Mucosa of descending colon (tissue), 3 donors: ENCODE measurements around the gene SNX22. TPM values are rescaled to one million over a fixed set of nuclear protein-coding genes. Genes with fewer than 3 reads are reported as not detected.

Experiments used
- ATAC-seq: fragments of 200-7000 bp; cut with Tn5 transposase; one replicate; pipeline ENCODE4 v1.9.1; 2020; ENCODE audit warnings: mild to moderate bottlenecking, moderate library complexity
- DNase-seq, 3 donors: peaks; one replicate each; pipeline ENCODE4 v3.0.0-alpha.2; 2020
- H3K36me3 ChIP-seq: fragments of 200-600 bp; one replicate; pipeline ENCODE4 v1.8.0; 2021; ENCODE audit warnings: low read depth, mild to moderate bottlenecking
- H3K4me1 ChIP-seq: fragments of 200-600 bp; one replicate; pipeline ENCODE4 v1.8.0; 2021; ENCODE audit warnings: low read depth, mild to moderate bottlenecking
- H3K4me3 ChIP-seq: fragments of 200-600 bp; one replicate; pipeline ENCODE4 v1.8.0; 2021; ENCODE audit warnings: mild to moderate bottlenecking
- H3K9me3 ChIP-seq: fragments of 200-600 bp; one replicate; pipeline ENCODE4 v1.8.0; 2021; ENCODE audit warnings: mild to moderate bottlenecking
- intact Hi-C, 2 donors: fragments of 100-400 bp; cut with DNase I in 1 of 2; cut with micrococcal nuclease in 1 of 2; formaldehyde crosslinking; loops; one replicate each; pipeline versions ENCODE4 v1.11.0 to v1.11.1; 2022; cut with DNase I, micrococcal nuclease
- total RNA-seq, 3 donors: library from RNA; stranded (reverse); fragmentation: NEBNext Ultra II Directional in 2 of 3; extraction: Animal tissue kit (Norgen Biotek cat#: 25700) in 2 of 3; gene quantifications; one replicate each; pipeline versions ENCODE4 v1.2.1 to v1.2.4, GENCODE V29; 2021 to 2023
- TF ChIP-seq, protein P1 (sequence below): fragments of 200-600 bp; IDR thresholded peaks from one replicate; pipeline ENCODE4 v1.8.0; 2022; ENCODE audit warnings: antibody characterized with exemption, mild to moderate bottlenecking
- donor health status: DM: no; HTN: no; CAD: no; lungs with moderate emphysema.
- donor health status: DM: no; HTN: no; CAD: no.
- donor health status: DM: no; HTN: yes; CAD: no.

Gene SNX22
- total RNA-seq, 3 donors from 2014 or later: 0.29 to 0.35 (median 0.29) TPM

DNA sequence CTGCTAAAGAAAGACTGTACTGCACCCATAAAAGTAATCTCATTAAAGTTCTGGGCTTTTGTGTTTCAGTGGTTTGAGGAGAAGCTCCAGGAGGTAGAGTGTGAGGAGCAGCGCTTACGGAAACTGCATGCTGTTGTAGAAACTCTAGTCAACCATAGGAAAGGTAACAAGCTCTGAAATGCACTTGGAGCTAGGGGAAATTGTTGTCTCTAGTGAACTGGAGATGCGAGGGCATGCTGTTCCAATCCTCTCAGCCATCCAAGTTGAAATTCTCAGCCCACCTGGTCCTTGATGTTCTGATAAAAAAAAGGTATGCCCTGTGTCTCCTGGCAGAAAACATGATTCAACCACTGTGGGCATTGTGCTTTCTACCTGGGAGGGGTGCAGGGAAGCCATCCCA, 21.4 kb upstream of the SNX22 start:
- DNase-seq: no peak
- Histone ChIP-seq H3K9me3 (no peaks in the 10 kb centered on the region), H3K4me3 (no peak overlapping the region), H3K4me1 (no peaks in the 10 kb centered on the region), H3K36me3 (peaks cover 31% of the 10 kb centered on the region)
- intact Hi-C loops: no loop called here
- TF ChIP-seq, protein P1, sequence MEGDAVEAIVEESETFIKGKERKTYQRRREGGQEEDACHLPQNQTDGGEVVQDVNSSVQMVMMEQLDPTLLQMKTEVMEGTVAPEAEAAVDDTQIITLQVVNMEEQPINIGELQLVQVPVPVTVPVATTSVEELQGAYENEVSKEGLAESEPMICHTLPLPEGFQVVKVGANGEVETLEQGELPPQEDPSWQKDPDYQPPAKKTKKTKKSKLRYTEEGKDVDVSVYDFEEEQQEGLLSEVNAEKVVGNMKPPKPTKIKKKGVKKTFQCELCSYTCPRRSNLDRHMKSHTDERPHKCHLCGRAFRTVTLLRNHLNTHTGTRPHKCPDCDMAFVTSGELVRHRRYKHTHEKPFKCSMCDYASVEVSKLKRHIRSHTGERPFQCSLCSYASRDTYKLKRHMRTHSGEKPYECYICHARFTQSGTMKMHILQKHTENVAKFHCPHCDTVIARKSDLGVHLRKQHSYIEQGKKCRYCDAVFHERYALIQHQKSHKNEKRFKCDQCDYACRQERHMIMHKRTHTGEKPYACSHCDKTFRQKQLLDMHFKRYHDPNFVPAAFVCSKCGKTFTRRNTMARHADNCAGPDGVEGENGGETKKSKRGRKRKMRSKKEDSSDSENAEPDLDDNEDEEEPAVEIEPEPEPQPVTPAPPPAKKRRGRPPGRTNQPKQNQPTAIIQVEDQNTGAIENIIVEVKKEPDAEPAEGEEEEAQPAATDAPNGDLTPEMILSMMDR: no peak
- no peak for ATAC-seq

DNA sequence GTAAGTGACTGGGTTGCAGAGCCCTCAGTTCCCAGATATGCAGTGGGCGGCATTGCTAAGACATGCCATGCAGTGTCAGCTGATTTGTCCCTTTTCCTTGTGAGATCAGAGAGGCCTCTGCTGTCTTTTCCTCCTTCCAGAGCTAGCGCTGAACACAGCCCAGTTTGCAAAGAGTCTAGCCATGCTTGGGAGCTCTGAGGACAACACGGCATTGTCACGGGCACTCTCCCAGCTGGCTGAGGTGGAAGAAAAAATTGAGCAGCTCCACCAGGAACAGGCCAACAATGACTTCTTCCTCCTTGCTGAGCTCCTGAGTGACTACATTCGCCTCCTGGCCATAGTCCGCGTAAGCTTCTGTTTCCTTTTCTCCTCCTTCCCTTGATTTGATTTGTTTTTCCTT, 20.0 kb upstream of the SNX22 start:
- H3K9me3 ChIP-seq: no peaks in the 10 kb centered on the region
- intact Hi-C loops: no loop called here
- ATAC-seq (no peak), DNase-seq (no peak)
- TF ChIP-seq, protein P1: no peak
- H3K36me3 ChIP-seq: peaks cover 31% of the 10 kb centered on the region
- no peak overlapping the region for H3K4me3 ChIP-seq
- H3K4me1 ChIP-seq: no peaks in the 10 kb centered on the region

DNA sequence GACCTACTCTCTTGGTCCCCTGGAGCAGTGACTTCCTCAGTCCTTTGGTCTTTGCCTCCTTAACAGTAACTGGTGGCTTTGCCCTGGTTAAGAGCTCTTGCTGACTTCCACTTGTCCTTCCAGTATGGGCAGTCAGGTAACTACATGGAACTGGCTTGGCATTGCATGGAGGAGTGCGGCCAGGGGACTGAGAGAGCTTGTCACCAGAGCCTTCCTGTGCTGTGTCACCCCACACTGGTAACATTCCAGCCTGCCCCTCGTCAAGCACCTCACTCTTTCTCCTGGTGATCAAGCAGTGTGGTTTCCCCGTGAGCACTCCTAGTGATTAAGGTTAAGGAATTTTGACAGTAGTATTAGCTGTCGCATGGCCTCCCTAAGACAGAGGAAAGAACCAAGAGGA, 19.3 kb upstream of the SNX22 start:
- Histone ChIP-seq H3K4me1 (no peaks in the 10 kb centered on the region), H3K36me3 (peaks cover 28% of the 10 kb centered on the region), H3K4me3 (no peak overlapping the region), H3K9me3 (no peaks in the 10 kb centered on the region)
- DNase-seq (no peak), ATAC-seq (no peak)
- intact Hi-C loops: no loop called here
- TF ChIP-seq, protein P1: no peak

DNA sequence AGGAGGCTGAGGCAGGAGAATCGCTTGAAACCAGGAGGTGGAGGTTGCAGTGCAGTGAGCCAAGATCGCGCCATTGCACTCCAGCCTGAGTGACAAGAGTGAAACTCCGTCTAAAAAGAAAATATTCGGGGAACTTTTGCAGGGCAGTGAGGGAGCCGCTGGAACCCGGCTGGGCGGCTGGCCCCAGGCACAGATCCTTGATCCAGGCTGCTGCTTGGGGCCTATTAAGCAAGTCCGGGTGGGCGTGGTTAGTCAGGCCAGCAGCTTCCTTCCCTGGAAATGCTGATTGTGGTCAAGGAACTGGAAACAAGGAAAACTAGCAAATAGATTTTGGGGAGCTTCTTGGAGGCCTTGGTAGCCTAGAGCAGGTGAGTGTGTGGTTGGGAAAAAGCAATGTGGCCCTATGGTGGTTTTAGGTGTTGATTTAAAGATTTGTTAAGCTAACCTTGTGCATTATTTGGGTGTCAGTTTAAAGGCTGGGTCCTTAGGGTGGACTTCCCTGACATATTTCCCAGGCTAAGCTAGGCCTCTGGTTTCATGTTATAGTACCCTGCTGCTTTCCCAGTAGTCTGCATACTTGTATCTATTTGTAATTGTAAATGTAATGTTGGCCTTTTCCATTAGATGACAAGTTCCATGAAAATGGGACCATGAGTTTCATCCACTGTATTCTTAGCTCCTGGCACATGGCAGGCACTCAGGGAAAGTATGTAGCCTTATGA, 17.7 kb upstream of the SNX22 start:
- Histone ChIP-seq H3K36me3 (peaks cover 24% of the 10 kb centered on the region), H3K4me1 (no peaks in the 10 kb centered on the region), H3K9me3 (no peaks in the 10 kb centered on the region), H3K4me3 (no peak overlapping the region)
- TF ChIP-seq, protein P1: no peak
- intact Hi-C loops: no loop called here
- DNase-seq (no peak), ATAC-seq (no peak)

DNA sequence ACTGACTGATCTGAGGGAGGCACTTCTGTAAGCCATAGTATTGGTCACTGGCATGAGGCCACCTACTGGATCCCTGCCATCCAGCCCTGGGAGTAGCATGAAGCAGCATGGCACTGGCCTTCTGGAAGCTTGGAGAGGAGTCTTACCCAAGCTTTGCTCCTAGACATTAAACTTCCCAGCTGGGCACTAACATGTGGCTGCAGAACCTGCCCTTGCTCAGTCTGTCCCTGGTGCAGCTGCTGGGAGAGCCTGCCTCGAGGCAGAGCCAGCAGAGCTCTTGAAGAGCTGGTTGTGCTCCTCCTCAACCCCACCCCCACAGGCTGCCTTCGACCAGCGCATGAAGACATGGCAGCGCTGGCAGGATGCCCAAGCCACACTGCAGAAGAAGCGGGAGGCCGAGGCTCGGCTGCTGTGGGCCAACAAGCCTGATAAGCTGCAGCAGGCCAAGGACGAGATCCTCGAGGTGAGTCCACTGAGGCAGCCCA, 17.1 kb upstream of the SNX22 start:
- TF ChIP-seq, protein P1: no peak
- no peaks in the 10 kb centered on the region for H3K4me1 ChIP-seq
- H3K4me3 ChIP-seq: no peak overlapping the region
- DNase-seq (no peak), ATAC-seq (no peak)
- intact Hi-C loops: no loop called here
- peaks cover 24% of the 10 kb centered on the region for H3K36me3 ChIP-seq
- no peaks in the 10 kb centered on the region for H3K9me3 ChIP-seq

DNA sequence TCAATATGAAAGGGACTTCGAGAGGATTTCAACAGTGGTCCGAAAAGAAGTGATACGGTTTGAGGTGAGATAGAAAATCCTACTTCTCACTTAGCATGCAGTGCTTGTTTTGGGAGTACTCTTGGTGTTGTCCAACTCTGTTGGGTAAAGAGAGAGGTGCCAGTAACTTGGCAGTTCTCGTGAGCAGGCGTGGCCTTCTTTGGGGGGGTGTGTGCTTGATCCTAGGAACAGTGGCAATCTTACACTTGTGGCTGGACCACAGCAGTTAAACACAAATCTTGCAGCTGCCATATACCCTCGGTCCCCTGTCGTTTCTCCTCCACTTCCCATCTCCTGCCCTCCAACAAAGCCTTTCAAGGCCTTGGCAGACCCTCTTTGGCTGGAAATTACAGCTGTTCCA, 15.2 kb upstream of the SNX22 start:
- TF ChIP-seq, protein P1: no peak
- no peaks in the 10 kb centered on the region for H3K4me1 ChIP-seq
- intact Hi-C loops: no loop called here
- no peaks in the 10 kb centered on the region for H3K9me3 ChIP-seq
- ATAC-seq (no peak), DNase-seq (no peak)
- H3K36me3 ChIP-seq: peaks cover 6% of the 10 kb centered on the region
- H3K4me3 ChIP-seq: no peak overlapping the region
